ENCODE data around the gene NCDN.

DNA sequence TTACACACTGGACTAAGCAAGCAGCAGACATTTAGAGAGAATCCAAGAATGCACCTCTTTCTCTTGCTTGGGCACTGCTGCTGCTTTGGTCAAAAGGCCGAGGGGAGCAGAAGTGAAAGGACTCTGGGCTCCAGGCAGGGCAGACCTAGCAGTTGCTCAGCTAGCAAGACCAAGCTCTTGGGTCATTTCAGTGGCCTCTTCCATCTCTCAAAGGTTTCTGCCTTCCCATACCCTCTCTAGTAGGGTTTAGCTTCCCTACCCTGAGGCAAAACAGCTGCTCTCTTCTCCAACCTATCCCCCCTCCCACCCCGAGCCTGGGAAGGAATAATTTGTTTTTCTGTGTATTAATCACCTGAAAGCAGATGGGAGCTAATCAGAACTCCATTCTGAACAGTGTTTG lies 41.3 kb downstream of the NCDN start:
- TF ChIP-seq, protein P1, sequence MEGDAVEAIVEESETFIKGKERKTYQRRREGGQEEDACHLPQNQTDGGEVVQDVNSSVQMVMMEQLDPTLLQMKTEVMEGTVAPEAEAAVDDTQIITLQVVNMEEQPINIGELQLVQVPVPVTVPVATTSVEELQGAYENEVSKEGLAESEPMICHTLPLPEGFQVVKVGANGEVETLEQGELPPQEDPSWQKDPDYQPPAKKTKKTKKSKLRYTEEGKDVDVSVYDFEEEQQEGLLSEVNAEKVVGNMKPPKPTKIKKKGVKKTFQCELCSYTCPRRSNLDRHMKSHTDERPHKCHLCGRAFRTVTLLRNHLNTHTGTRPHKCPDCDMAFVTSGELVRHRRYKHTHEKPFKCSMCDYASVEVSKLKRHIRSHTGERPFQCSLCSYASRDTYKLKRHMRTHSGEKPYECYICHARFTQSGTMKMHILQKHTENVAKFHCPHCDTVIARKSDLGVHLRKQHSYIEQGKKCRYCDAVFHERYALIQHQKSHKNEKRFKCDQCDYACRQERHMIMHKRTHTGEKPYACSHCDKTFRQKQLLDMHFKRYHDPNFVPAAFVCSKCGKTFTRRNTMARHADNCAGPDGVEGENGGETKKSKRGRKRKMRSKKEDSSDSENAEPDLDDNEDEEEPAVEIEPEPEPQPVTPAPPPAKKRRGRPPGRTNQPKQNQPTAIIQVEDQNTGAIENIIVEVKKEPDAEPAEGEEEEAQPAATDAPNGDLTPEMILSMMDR (IDR thresholded peaks at IDR 0.05 in 4 of 5, conservative IDR thresholded peaks at IDR 0.05 in 1 of 5): no peak
- no peak for TF ChIP-seq POLR2A (IDR thresholded peaks at IDR 0.05)
